Liver (tissue), 9 donors: ENCODE measurements around the gene ARHGEF16. TPM values are rescaled to one million over a fixed set of nuclear protein-coding genes. Genes with fewer than 3 reads are reported as not detected.

ENCODE experiments used
- DNase-seq: peaks from one replicate; pipeline ENCODE4 v3.0.0-alpha.2; 2017; ENCODE audit warnings: low spot score
- H3K27ac ChIP-seq, 2 donors: one replicate each; pipeline ENCODE4 v1.7.0; 2013; ENCODE audit warnings: inconsistent platforms in 2 of 2, low read length in 2 of 2, control low read depth in 1 of 2, low read depth in 1 of 2, mild to moderate bottlenecking in 1 of 2
- H3K27me3 ChIP-seq, 4 donors: one replicate each; pipeline versions ENCODE4 v1.6.1 to v1.7.0; 2013; ENCODE audit warnings: low read length in 3 of 4, inconsistent platforms in 1 of 4, mild to moderate bottlenecking in 1 of 4, moderate library complexity in 1 of 4; ENCODE audit not compliant: control insufficient read depth in 4 of 4, insufficient read depth in 4 of 4
- H3K36me3 ChIP-seq, 4 donors: one replicate each; pipeline versions ENCODE4 v1.6.1 to v1.7.0; 2013; ENCODE audit warnings: low read length in 3 of 4, mild to moderate bottlenecking in 3 of 4, low read depth in 1 of 4, moderate library complexity in 1 of 4; ENCODE audit not compliant: control insufficient read depth in 4 of 4, insufficient read depth in 3 of 4
- H3K4me1 ChIP-seq, 4 donors: one replicate each; pipeline versions ENCODE4 v1.6.1 to v1.7.0; 2013; ENCODE audit warnings: low read length in 3 of 4, mild to moderate bottlenecking in 3 of 4, moderate library complexity in 1 of 4; ENCODE audit not compliant: control insufficient read depth in 4 of 4, insufficient read depth in 4 of 4
- H3K4me3 ChIP-seq, 3 donors: one replicate each; pipeline versions ENCODE4 v1.6.1 to v1.7.0; 2013; ENCODE audit warnings: low read length in 3 of 3, control low read depth in 1 of 3, low read depth in 1 of 3, mild to moderate bottlenecking in 1 of 3
- H3K9ac ChIP-seq, 2 donors: one replicate each; pipeline ENCODE4 v1.7.0; 2013; ENCODE audit warnings: low read length in 2 of 2, mild to moderate bottlenecking in 2 of 2, moderate library complexity in 2 of 2, control low read depth in 1 of 2, low read depth in 1 of 2
- H3K9me3 ChIP-seq, 4 donors: one replicate each; pipeline versions ENCODE4 v1.6.1 to v1.7.0; 2013; ENCODE audit warnings: low read length in 3 of 4; ENCODE audit not compliant: control insufficient read depth in 4 of 4
- ATF3 ChIP-seq: IDR thresholded peaks from 2 replicates; pipeline ENCODE4 v1.6.1; 2016; ENCODE audit warnings: antibody characterized with exemption
- CTCF ChIP-seq: fragments of 150-350 bp; IDR thresholded peaks from 2 replicates; pipeline ENCODE4 v1.5.1; 2017; ENCODE audit warnings: improper control_type of control experiment, low read depth, low read length; ENCODE audit not compliant: missing input control
- EGR1 ChIP-seq, 2 donors: IDR thresholded peaks; 2 replicates each; pipeline ENCODE4 v1.6.1; 2016 to 2018; ENCODE audit warnings: antibody characterized with exemption in 2 of 2, low read depth in 2 of 2
- FOXA1 ChIP-seq: IDR thresholded peaks from 2 replicates; pipeline ENCODE4 v1.6.1; 2016; ENCODE audit warnings: antibody characterized with exemption
- FOXA2 ChIP-seq: IDR thresholded peaks from 2 replicates; pipeline ENCODE4 v1.6.1; 2016; ENCODE audit warnings: antibody characterized with exemption
- GABPA ChIP-seq, 2 donors: IDR thresholded peaks in 1 of 2; conservative IDR thresholded peaks in 1 of 2; 2 replicates each; pipeline ENCODE4 v1.6.1; 2016; ENCODE audit warnings: antibody characterized with exemption in 2 of 2, mild to moderate bottlenecking in 1 of 2, moderate library complexity in 1 of 2
- HNF4A ChIP-seq, 2 donors: conservative IDR thresholded peaks; 2 replicates each; pipeline ENCODE4 v1.6.1; 2016; ENCODE audit warnings: antibody characterized with exemption in 2 of 2, mild to moderate bottlenecking in 2 of 2
- HNF4G ChIP-seq: IDR thresholded peaks from 2 replicates; pipeline ENCODE4 v1.6.1; 2016; ENCODE audit warnings: antibody characterized with exemption
- JUND ChIP-seq, 2 donors: IDR thresholded peaks; 2 replicates each; pipeline ENCODE4 v1.6.1; 2016; ENCODE audit warnings: antibody characterized with exemption in 2 of 2
- MAX ChIP-seq: IDR thresholded peaks from 2 replicates; pipeline ENCODE4 v1.6.1; 2016; ENCODE audit warnings: antibody characterized with exemption
- NR2F2 ChIP-seq: IDR thresholded peaks from 2 replicates; pipeline ENCODE4 v1.6.1; 2016; ENCODE audit warnings: antibody characterized with exemption
- RAD21 ChIP-seq, 2 donors: IDR thresholded peaks; 2 replicates each; pipeline ENCODE4 v1.6.1; 2016; ENCODE audit warnings: antibody characterized with exemption in 2 of 2, mild to moderate bottlenecking in 2 of 2
- RXRA ChIP-seq, 2 donors: IDR thresholded peaks; 2 replicates each; pipeline ENCODE4 v1.6.1; 2017 to 2018; ENCODE audit warnings: antibody characterized with exemption in 2 of 2, mild to moderate bottlenecking in 1 of 2
- SP1 ChIP-seq: IDR thresholded peaks from 2 replicates; pipeline ENCODE4 v1.6.1; 2018; ENCODE audit warnings: antibody characterized with exemption, mild to moderate bottlenecking
- TAF1 ChIP-seq: conservative IDR thresholded peaks from 2 replicates; pipeline ENCODE4 v1.6.1; 2016; ENCODE audit warnings: antibody characterized with exemption, mild to moderate bottlenecking
- YY1 ChIP-seq: IDR thresholded peaks from 2 replicates; pipeline ENCODE4 v1.6.1; 2016; ENCODE audit warnings: antibody characterized with exemption, mild to moderate bottlenecking
- ZBTB33 ChIP-seq: IDR thresholded peaks from 2 replicates; pipeline ENCODE4 v1.6.1; 2016; ENCODE audit warnings: antibody characterized with exemption
- WGBS: extraction: QIAGEN DNeasy Blood & Tissue Kit; methylation state at CpG from one replicate; pipeline ENCODE4 v1.1.7; 2013; 5-methylcytosine and 5-hydroxymethylcytosine counted together
- polyA plus RNA-seq, 2 donors: library from polyadenylated mRNA; stranded (reverse) in 1 of 2; unstranded in 1 of 2; fragments of 200-250 nt in 1 of 2; fragments of >200 nt in 1 of 2; fragmentation: Nextera tagmentation in 1 of 2; extraction: Ambion mirVana in 1 of 2; gene quantifications; one replicate each; pipeline versions ENCODE4 v1.2.1 to v1.2.3, GENCODE V29; 2013 to 2015
- total RNA-seq, 2 donors: library from RNA; depleted of rRNA; stranded (reverse); fragments of >200 nt; gene quantifications; one replicate each; pipeline ENCODE4 v1.2.3, GENCODE V29; 2014
- donor health status: healthy.
- donor health status: healthy.
- donor health status: healthy.
- donor health status: healthy.
- donor health status: healthy.

Gene ARHGEF16
- total and polyA plus RNA-seq, 4 donors = 0.65 to 5.6 (median 2.8) TPM

DNA sequence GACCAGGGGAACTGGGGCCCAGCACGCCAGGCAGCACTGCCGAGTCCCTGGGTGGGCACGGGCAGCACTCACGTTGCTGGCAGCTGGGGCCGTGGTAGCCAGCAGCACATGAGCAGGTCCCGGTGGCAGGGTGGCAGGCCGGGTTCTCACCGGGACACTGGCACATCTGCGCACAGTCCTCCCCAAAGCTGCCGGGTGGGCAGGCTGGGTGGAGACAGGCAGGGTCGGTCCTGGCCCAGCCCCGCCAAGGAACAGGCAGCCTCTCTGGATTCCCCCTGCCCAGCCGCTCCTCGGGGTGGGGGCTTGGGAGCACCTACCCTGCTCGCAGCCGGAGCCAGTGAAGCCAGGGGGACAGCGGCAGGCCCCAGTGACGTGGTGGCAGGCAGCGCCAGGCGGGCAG, 42.5 kb downstream of the ARHGEF16 start:
- Histone ChIP-seq H3K4me3 (no peak overlapping the region), H3K27me3 (no peaks in the 10 kb centered on the region), H3K9me3 (no peaks in the 10 kb centered on the region), H3K4me1 (no peaks in the 10 kb centered on the region), H3K27ac (no peak overlapping the region), H3K9ac (no peak overlapping the region), H3K36me3 (no peaks in the 10 kb centered on the region)
- 95% methylated on average over 20 of the region's 20 CpGs for WGBS
- no peak for TF ChIP-seq GABPA (IDR thresholded peaks at IDR 0.05 in 1 of 2, conservative IDR thresholded peaks at IDR 0.05 in 1 of 2)
- no peak for TF ChIP-seq HNF4A (conservative IDR thresholded peaks at IDR 0.05)
- no peak for TF ChIP-seq FOXA1
- no peak for DNase-seq

DNA sequence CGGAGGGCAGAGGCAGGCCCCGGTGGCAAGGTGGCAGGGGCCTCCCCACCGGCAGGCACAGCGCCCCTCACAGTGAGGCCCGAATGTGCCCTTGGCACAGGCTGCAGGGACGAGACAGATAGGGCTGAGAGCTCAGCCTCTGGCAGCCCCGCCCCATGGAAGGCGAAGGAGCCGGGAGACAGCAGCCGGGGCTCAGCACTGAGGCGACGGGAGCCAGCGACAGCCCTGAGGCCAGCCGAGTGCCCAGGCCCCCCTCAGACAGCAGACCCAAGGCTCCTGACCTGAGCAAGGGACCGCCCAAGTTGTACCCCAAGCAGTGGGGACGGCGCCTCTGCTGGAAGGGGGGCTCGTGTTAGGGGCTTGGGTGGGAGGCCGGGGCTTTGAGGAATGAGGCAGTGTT, 43.1 kb downstream of the ARHGEF16 start:
- Histone ChIP-seq H3K9me3 (no peaks in the 10 kb centered on the region), H3K27me3 (no peaks in the 10 kb centered on the region), H3K4me1 (no peaks in the 10 kb centered on the region), H3K36me3 (no peaks in the 10 kb centered on the region), H3K27ac (no peak overlapping the region), H3K9ac (no peak overlapping the region), H3K4me3 (no peak overlapping the region)
- 83% methylated on average over 19 of the region's 19 CpGs for WGBS
- TF ChIP-seq CTCF (no peak), RXRA (IDR thresholded peaks at IDR 0.05) (no peak), YY1 (no peak), RAD21 (IDR thresholded peaks at IDR 0.05) (no peak), FOXA2 (no peak), GABPA (IDR thresholded peaks at IDR 0.05 in 1 of 2, conservative IDR thresholded peaks at IDR 0.05 in 1 of 2) (no peak), HNF4G (no peak)
- no peak for DNase-seq

GRCh38 chr1:3498246-3498930, 43.9 kb downstream of the ARHGEF16 start:
- Histone ChIP-seq H3K36me3 (no peaks in the 10 kb centered on the region), H3K9me3 (no peaks in the 10 kb centered on the region), H3K9ac (no peak overlapping the region), H3K4me1 (peaks cover 0 to 2% (median 0%) of the 10 kb centered on the region in 4 donors), H3K4me3 (no peak overlapping the region), H3K27me3 (no peaks in the 10 kb centered on the region), H3K27ac (no peak overlapping the region)
- WGBS = 85% methylated on average over 26 of the region's 26 CpGs
- no peak for DNase-seq
- TF ChIP-seq CTCF (no peak), GABPA (IDR thresholded peaks at IDR 0.05 in 1 of 2, conservative IDR thresholded peaks at IDR 0.05 in 1 of 2) (no peak), FOXA2 (no peak), RXRA (IDR thresholded peaks at IDR 0.05) (no peak), EGR1 (IDR thresholded peaks at IDR 0.05; ENCODE audit: low read depth in 2 of 2) (no peak), ATF3 (no peak), YY1 (no peak), FOXA1 (no peak), TAF1 (no peak), HNF4A (conservative IDR thresholded peaks at IDR 0.05) (no peak), MAX (no peak), SP1 (no peak), RAD21 (IDR thresholded peaks at IDR 0.05) (no peak), HNF4G (no peak), ZBTB33 (no peak), NR2F2 (no peak), JUND (IDR thresholded peaks at IDR 0.05) (no peak)
